Skeletal muscle tissue (tissue), 4 donors: ENCODE measurements around the gene UMOD. TPM values are rescaled to one million over a fixed set of nuclear protein-coding genes. Genes with fewer than 3 reads are reported as not detected.

Experiments used
- H3K27ac ChIP-seq: one replicate; pipeline ENCODE4 v1.7.0; 2013; ENCODE audit warnings: mild to moderate bottlenecking, low read depth, low read length, inconsistent platforms
- H3K27me3 ChIP-seq, 3 donors: one replicate each; pipeline ENCODE4 v1.7.0; 2013; ENCODE audit warnings: low read length in 3 of 3; ENCODE audit not compliant: control insufficient read depth in 3 of 3, insufficient read depth in 3 of 3
- H3K36me3 ChIP-seq, 3 donors: one replicate each; pipeline ENCODE4 v1.7.0; 2013; ENCODE audit warnings: low read length in 3 of 3; ENCODE audit not compliant: control insufficient read depth in 3 of 3, insufficient read depth in 3 of 3
- H3K4me1 ChIP-seq, 3 donors: one replicate each; pipeline ENCODE4 v1.7.0; 2013; ENCODE audit warnings: low read length in 3 of 3, mild to moderate bottlenecking in 3 of 3; ENCODE audit not compliant: control insufficient read depth in 3 of 3, insufficient read depth in 3 of 3
- H3K4me3 ChIP-seq, 3 donors: one replicate each; pipeline ENCODE4 v1.7.0; 2013; ENCODE audit warnings: low read length in 3 of 3
- H3K9ac ChIP-seq, 3 donors: one replicate each; pipeline ENCODE4 v1.7.0; 2013; ENCODE audit warnings: low read length in 3 of 3, mild to moderate bottlenecking in 3 of 3, moderate library complexity in 2 of 3, low read depth in 1 of 3
- H3K9me3 ChIP-seq, 3 donors: one replicate each; pipeline ENCODE4 v1.7.0; 2013; ENCODE audit warnings: low read length in 3 of 3; ENCODE audit not compliant: control insufficient read depth in 3 of 3
- total RNA-seq: library from RNA; depleted of rRNA; stranded (reverse); fragments of >200 nt; gene quantifications from one replicate; pipeline ENCODE4 v1.2.3, GENCODE V29; 2014
- donor health status: Osteomylitis.

The UMOD gene
- total RNA-seq = not detected

GRCh38 chr16:20352615-20353014, at the start of gene UMOD:
UMOD (minus strand) TSS chr16:20352715; CDS start chr16:20350737, 1,978 bp downstream.
- H3K36me3 ChIP-seq = no peaks in the 10 kb centered on the region
- no peaks in the 10 kb centered on the region for H3K4me1 ChIP-seq
- H3K27ac ChIP-seq = no peak within 1 kb of the TSS
- no peak within 1 kb of the TSS for H3K4me3 ChIP-seq
- no peak within 1 kb of the TSS for H3K9ac ChIP-seq
- peaks cover 0 to 2% (median 0%) of the 10 kb centered on the region in 3 donors for H3K9me3 ChIP-seq
- peaks cover 11 to 19% (median 18%) of the 10 kb centered on the region in 3 donors for H3K27me3 ChIP-seq

GRCh38 chr16:20401475-20402016, 49.0 kb upstream of the UMOD start:
- Histone ChIP-seq H3K4me1 (no peaks in the 10 kb centered on the region), H3K27me3 (no peaks in the 10 kb centered on the region), H3K36me3 (no peaks in the 10 kb centered on the region), H3K4me3 (no peak overlapping the region), H3K27ac (no peak overlapping the region), H3K9ac (no peak overlapping the region), H3K9me3 (no peaks in the 10 kb centered on the region)

GRCh38 chr16:20401066-20401465, 48.6 kb upstream of the UMOD start:
- Histone ChIP-seq H3K4me1 (no peaks in the 10 kb centered on the region), H3K27me3 (no peaks in the 10 kb centered on the region), H3K4me3 (no peak overlapping the region), H3K27ac (no peak overlapping the region), H3K36me3 (no peaks in the 10 kb centered on the region), H3K9ac (no peak overlapping the region), H3K9me3 (no peaks in the 10 kb centered on the region)

GRCh38 chr16:20399185-20399584, 46.7 kb upstream of the UMOD start:
- Histone ChIP-seq H3K36me3 (no peaks in the 10 kb centered on the region), H3K27ac (no peak overlapping the region), H3K9me3 (no peaks in the 10 kb centered on the region), H3K27me3 (no peaks in the 10 kb centered on the region), H3K9ac (no peak overlapping the region), H3K4me3 (no peak overlapping the region), H3K4me1 (peaks cover 0 to 2% (median 0%) of the 10 kb centered on the region in 3 donors)

- H3K27me3 ChIP-seq = no peaks in the 10 kb centered on the region
- no peak overlapping the region for H3K4me3 ChIP-seq
- peaks cover 0 to 8% (median 0%) of the 10 kb centered on the region in 3 donors for H3K4me1 ChIP-seq
- no peak overlapping the region for H3K9ac ChIP-seq
- no peak overlapping the region for H3K27ac ChIP-seq
- H3K36me3 ChIP-seq = no peaks in the 10 kb centered on the region
- H3K9me3 ChIP-seq = no peaks in the 10 kb centered on the region
Measured at GRCh38 chr16:20398603-20399002, 46.1 kb upstream of the UMOD start.

GRCh38 chr16:20397468-20398074, 45.1 kb upstream of the UMOD start:
- Histone ChIP-seq H3K4me1 (peaks cover 0 to 8% (median 0%) of the 10 kb centered on the region in 3 donors), H3K4me3 (no peak overlapping the region), H3K27me3 (no peaks in the 10 kb centered on the region), H3K9me3 (no peaks in the 10 kb centered on the region), H3K9ac (no peak overlapping the region), H3K36me3 (no peaks in the 10 kb centered on the region), H3K27ac (no peak overlapping the region)

- Histone ChIP-seq H3K4me1 (peaks cover 0 to 8% (median 0%) of the 10 kb centered on the region in 3 donors), H3K9ac (no peak overlapping the region), H3K27me3 (no peaks in the 10 kb centered on the region), H3K27ac (no peak overlapping the region), H3K36me3 (no peaks in the 10 kb centered on the region), H3K4me3 (no peak overlapping the region), H3K9me3 (no peaks in the 10 kb centered on the region)
Measured at GRCh38 chr16:20396846-20397467, 44.4 kb upstream of the UMOD start.

- no peaks in the 10 kb centered on the region for H3K9me3 ChIP-seq
- no peak overlapping the region for H3K9ac ChIP-seq
- H3K27ac ChIP-seq = no peak overlapping the region
- H3K4me1 ChIP-seq = peaks cover 0 to 8% (median 0%) of the 10 kb centered on the region in 3 donors
- H3K4me3 ChIP-seq = no peak overlapping the region
- no peaks in the 10 kb centered on the region for H3K27me3 ChIP-seq
- no peaks in the 10 kb centered on the region for H3K36me3 ChIP-seq
Measured at GRCh38 chr16:20395946-20396345, 43.4 kb upstream of the UMOD start.

GRCh38 chr16:20393801-20394577, 41.5 kb upstream of the UMOD start:
- Histone ChIP-seq H3K4me3 (no peak overlapping the region), H3K4me1 (peaks cover 0 to 8% (median 0%) of the 10 kb centered on the region in 3 donors), H3K36me3 (no peaks in the 10 kb centered on the region), H3K27ac (no peak overlapping the region), H3K9me3 (no peaks in the 10 kb centered on the region), H3K9ac (no peak overlapping the region), H3K27me3 (no peaks in the 10 kb centered on the region)

- H3K27me3 ChIP-seq = peaks cover 0 to 5% (median 3%) of the 10 kb centered on the region in 3 donors
- no peak overlapping the region for H3K27ac ChIP-seq
- H3K9ac ChIP-seq = no peak overlapping the region
- no peaks in the 10 kb centered on the region for H3K36me3 ChIP-seq
- no peak overlapping the region for H3K4me3 ChIP-seq
- H3K9me3 ChIP-seq = no peaks in the 10 kb centered on the region
- H3K4me1 ChIP-seq = peaks cover 2 to 8% (median 3%) of the 10 kb centered on the region in 3 donors
Measured at GRCh38 chr16:20391045-20391444, 38.5 kb upstream of the UMOD start.
